ENCODE measurements around the gene HTRA3.

- no peak for TF ChIP-seq CTCF (conservative IDR thresholded peaks at IDR 0.05; ENCODE audit: low read depth, low read length)
- TF ChIP-seq EZH2 (IDR thresholded peaks at IDR 0.05; ENCODE audit: borderline replicate concordance, low read depth, low read length, poor library complexity, severe bottlenecking) = no peak
Observed at GRCh38 chr4:8289151-8289750, 19.7 kb downstream of the HTRA3 start.
